ENCODE measurements around the gene HHATL. TPM values are rescaled to one million over a fixed set of nuclear protein-coding genes. Genes with fewer than 3 reads are reported as not detected.

The HHATL gene
- total RNA-seq, 2 experiments from 2014 or later, result not detected

- ChIA-PET CTCF (ENCODE audit: unreplicated experiment) (interaction anchor here (0.6 to 1.0 kb wide), 2 partner anchors 42 to 255 kb away, joined by 3 read pairs; no protein-coding TSS in a partner anchor), POLR2A (no interaction called here)
- Histone ChIP-seq H4K20me1 (ENCODE audit: insufficient read depth, low read length) (no peaks in the 10 kb centered on the region), H3K9me2 (ENCODE audit: insufficient read depth, low read length) (no peaks in the 10 kb centered on the region), H3K27ac (ENCODE audit: low read depth, low read length, poor library complexity, severe bottlenecking) (no peak overlapping the region), H3K4me2 (ENCODE audit: low read length) (no peak overlapping the region), H3K4me1 (ENCODE audit: insufficient read depth, low read length, poor library complexity, severe bottlenecking) (no peaks in the 10 kb centered on the region), H3K79me2 (ENCODE audit: insufficient read depth, low read depth, low read length) (no peaks in the 10 kb centered on the region), H3K36me3 (ENCODE audit: insufficient read depth, low read length) (no peaks in the 10 kb centered on the region), H3K4me3 (ENCODE audit: low read depth, low read length, poor library complexity, severe bottlenecking) (no peak overlapping the region), H2AFZ (ENCODE audit: low read length) (no peak overlapping the region), H3K9me3 (ENCODE audit: low read length) (no peaks in the 10 kb centered on the region)
- TF ChIP-seq EZH2phosphoT487 (IDR thresholded peaks at IDR 0.05; ENCODE audit: borderline replicate concordance, low read depth, low read length), result no peak
- no peak for TF ChIP-seq CTCF (conservative IDR thresholded peaks at IDR 0.05; ENCODE audit: low read length)
- BruUV-seq (replicated peaks), result no TSS peak
- intact Hi-C loops (cut with micrococcal nuclease; ENCODE audit: unreplicated experiment), result no loop called here
- DNase-seq (ENCODE audit: low spot score), result no peak
Observed at GRCh38 chr3:42670051-42670576, 32.5 kb downstream of the HHATL start.

- intact Hi-C loops (cut with micrococcal nuclease; ENCODE audit: unreplicated experiment), result no loop called here
- no TSS peak for BruUV-seq (replicated peaks)
- H3K79me2 ChIP-seq (ENCODE audit: insufficient read depth, low read depth, low read length), result no peaks in the 10 kb centered on the region
- no peak for DNase-seq (ENCODE audit: low spot score)
- ChIA-PET CTCF (ENCODE audit: unreplicated experiment) (no interaction called here), POLR2A (no interaction called here)
- no peaks in the 10 kb centered on the region for H3K4me1 ChIP-seq (ENCODE audit: insufficient read depth, low read length, poor library complexity, severe bottlenecking)
- H3K4me3 ChIP-seq (ENCODE audit: low read depth, low read length, poor library complexity, severe bottlenecking), result no peak overlapping the region
- no peaks in the 10 kb centered on the region for H3K36me3 ChIP-seq (ENCODE audit: insufficient read depth, low read length)
- no peaks in the 10 kb centered on the region for H3K9me2 ChIP-seq (ENCODE audit: insufficient read depth, low read length)
- H2AFZ ChIP-seq (ENCODE audit: low read length), result no peak overlapping the region
- no peaks in the 10 kb centered on the region for H4K20me1 ChIP-seq (ENCODE audit: insufficient read depth, low read length)
- TF ChIP-seq EZH2phosphoT487 (IDR thresholded peaks at IDR 0.05; ENCODE audit: borderline replicate concordance, low read depth, low read length), result no peak
- no peak for TF ChIP-seq CTCF (conservative IDR thresholded peaks at IDR 0.05; ENCODE audit: low read length)
- no peak overlapping the region for H3K27ac ChIP-seq (ENCODE audit: low read depth, low read length, poor library complexity, severe bottlenecking)
- H3K4me2 ChIP-seq (ENCODE audit: low read length), result no peak overlapping the region
- no peaks in the 10 kb centered on the region for H3K9me3 ChIP-seq (ENCODE audit: low read length)
Observed at GRCh38 chr3:42668793-42669217, 33.8 kb downstream of the HHATL start.

- Histone ChIP-seq H3K9me2 (ENCODE audit: insufficient read depth, low read length) (no peaks in the 10 kb centered on the region), H4K20me1 (ENCODE audit: insufficient read depth, low read length) (no peaks in the 10 kb centered on the region), H3K27ac (ENCODE audit: low read depth, low read length, poor library complexity, severe bottlenecking) (no peak overlapping the region), H3K4me2 (ENCODE audit: low read length) (no peak overlapping the region), H3K9me3 (ENCODE audit: low read length) (no peaks in the 10 kb centered on the region), H3K36me3 (ENCODE audit: insufficient read depth, low read length) (no peaks in the 10 kb centered on the region), H2AFZ (ENCODE audit: low read length) (no peak overlapping the region), H3K4me1 (ENCODE audit: insufficient read depth, low read length, poor library complexity, severe bottlenecking) (no peaks in the 10 kb centered on the region), H3K79me2 (ENCODE audit: insufficient read depth, low read depth, low read length) (no peaks in the 10 kb centered on the region), H3K4me3 (ENCODE audit: low read depth, low read length, poor library complexity, severe bottlenecking) (no peak overlapping the region)
- intact Hi-C loops (cut with micrococcal nuclease; ENCODE audit: unreplicated experiment), result no loop called here
- DNase-seq (ENCODE audit: low spot score), result no peak
- ChIA-PET POLR2A (no interaction called here), CTCF (ENCODE audit: unreplicated experiment) (no interaction called here)
- BruUV-seq (replicated peaks), result no TSS peak
- no peak for TF ChIP-seq CTCF (conservative IDR thresholded peaks at IDR 0.05; ENCODE audit: low read length)
- no peak for TF ChIP-seq EZH2phosphoT487 (IDR thresholded peaks at IDR 0.05; ENCODE audit: borderline replicate concordance, low read depth, low read length)
Observed at GRCh38 chr3:42668413-42668760, 34.2 kb downstream of the HHATL start.
